Peyer's patch (tissue), 4 donors: ENCODE results near the gene RAD52. TPM values are rescaled to one million over a fixed set of nuclear protein-coding genes. Genes with fewer than 3 reads are reported as not detected.

Source experiments
- DNase-seq, 3 donors: peaks; one replicate each; pipeline ENCODE4 v3.0.0-alpha.2; 2017 to 2019
- H3K27ac ChIP-seq, 4 donors: fragments of 200-600 bp; sonication (generic); one replicate each; pipeline ENCODE4 v1.5.1; 2016 to 2019
- H3K27me3 ChIP-seq, 2 donors: fragments of 200-600 bp; sonication (generic); one replicate each; pipeline ENCODE4 v1.5.1; 2019
- H3K36me3 ChIP-seq, 3 donors: fragments of 200-600 bp; sonication (generic); one replicate each; pipeline ENCODE4 v1.5.1; 2016 to 2019
- H3K4me1 ChIP-seq, 4 donors: fragments of 200-600 bp; sonication (generic); one replicate each; pipeline ENCODE4 v1.5.1; 2016 to 2019
- H3K4me3 ChIP-seq, 4 donors: fragments of 200-600 bp; sonication (generic); 1 replicate in 3 of 4; 2 replicates in 1 of 4; pipeline ENCODE4 v1.5.1; 2016 to 2019; ENCODE audit warnings: mild to moderate bottlenecking in 1 of 4
- H3K9me3 ChIP-seq, 4 donors: fragments of 200-600 bp; sonication (generic); one replicate each; pipeline ENCODE4 v1.5.1; 2016 to 2019; ENCODE audit warnings: mild to moderate bottlenecking in 1 of 4
- CTCF ChIP-seq, 6 experiments: fragments of 450-650 bp in 4 of 6; fragments of 200-600 bp in 2 of 6; sonication (generic) in 1 of 6; IDR thresholded peaks; one replicate each; pipeline ENCODE4 v1.5.1; 2017 to 2019; ENCODE audit warnings: antibody characterized with exemption in 6 of 6, mild to moderate bottlenecking in 3 of 6, moderate library complexity in 1 of 6
- POLR2A ChIP-seq, 2 donors: fragments of 450-650 bp; IDR thresholded peaks; one replicate each; pipeline ENCODE4 v1.5.1; 2017; ENCODE audit warnings: antibody characterized with exemption in 2 of 2, mild to moderate bottlenecking in 2 of 2, moderate library complexity in 2 of 2
- total RNA-seq, 4 donors: library from RNA; depleted of rRNA; stranded (reverse); fragments of >200 nt; gene quantifications; one replicate each; pipeline ENCODE4 v1.1.0, GENCODE V29; 2016

Gene RAD52
- 10 to 100 TPM; 14.2 to 59.4 (median 25.3) TPM for total RNA-seq

- peak; percentile 94 to 99 (median 97) for DNase-seq
- TF ChIP-seq POLR2A (IDR thresholded peaks at IDR 0.05) (peak; percentile 71 to 84), CTCF (IDR thresholded peaks at IDR 0.05) (peak; percentile 96 to 99 (median 98))
- Histone ChIP-seq H3K4me3 (peak within 1 kb of the TSS; percentile 53 to 84 (median 76)), H3K27ac (peak within 1 kb of the TSS; percentile 81 to 91 (median 86)), H3K9me3 (no peaks in the 10 kb centered on the region), H3K36me3 (no peaks in the 10 kb centered on the region), H3K4me1 (peaks cover 0 to 9% (median 0%) of the 10 kb centered on the region in 4 donors), H3K27me3 (no peaks in the 10 kb centered on the region)
Observed at GRCh38 chr12:949453-950191, at the start of gene RAD52. Gene RAD52 (minus strand): TSS chr12:949694. CDS start chr12:933058, 16,636 bp downstream.

GRCh38 chr12:998020-998874, 48.8 kb upstream of the RAD52 start:
- Histone ChIP-seq H3K27me3 (no peaks in the 10 kb centered on the region), H3K4me3 (no peak overlapping the region), H3K27ac (no peak overlapping the region), H3K4me1 (peaks cover 0 to 4% (median 1%) of the 10 kb centered on the region in 4 donors), H3K9me3 (no peaks in the 10 kb centered on the region), H3K36me3 (no peaks in the 10 kb centered on the region)
- no peak for DNase-seq
- TF ChIP-seq POLR2A (IDR thresholded peaks at IDR 0.05) (no peak), CTCF (IDR thresholded peaks at IDR 0.05) (no peak)

- no peak for TF ChIP-seq CTCF (IDR thresholded peaks at IDR 0.05)
- TF ChIP-seq POLR2A (IDR thresholded peaks at IDR 0.05): no peak
- no peak overlapping the region for H3K4me3 ChIP-seq
- no peak overlapping the region for H3K27ac ChIP-seq
- peaks cover 0 to 8% (median 2%) of the 10 kb centered on the region in 4 donors for H3K4me1 ChIP-seq
- H3K9me3 ChIP-seq: no peaks in the 10 kb centered on the region
- DNase-seq: no peak
- H3K27me3 ChIP-seq: no peaks in the 10 kb centered on the region
- no peaks in the 10 kb centered on the region for H3K36me3 ChIP-seq
Observed at GRCh38 chr12:997505-997904, 48.0 kb upstream of the RAD52 start.

GRCh38 chr12:996881-997280, 47.4 kb upstream of the RAD52 start:
- H3K36me3 ChIP-seq: no peaks in the 10 kb centered on the region
- peaks cover 0 to 15% (median 2%) of the 10 kb centered on the region in 4 donors for H3K4me1 ChIP-seq
- H3K27me3 ChIP-seq: no peaks in the 10 kb centered on the region
- H3K9me3 ChIP-seq: no peaks in the 10 kb centered on the region
- no peak for DNase-seq
- no peak overlapping the region for H3K4me3 ChIP-seq
- no peak overlapping the region for H3K27ac ChIP-seq
- TF ChIP-seq CTCF (IDR thresholded peaks at IDR 0.05): no peak
- TF ChIP-seq POLR2A (IDR thresholded peaks at IDR 0.05): no peak

GRCh38 chr12:992647-993046, 43.2 kb upstream of the RAD52 start:
- Histone ChIP-seq H3K4me1 (peaks cover 0 to 27% (median 5%) of the 10 kb centered on the region in 4 donors), H3K9me3 (no peaks in the 10 kb centered on the region), H3K27me3 (no peaks in the 10 kb centered on the region), H3K27ac (no peak overlapping the region), H3K36me3 (no peaks in the 10 kb centered on the region), H3K4me3 (no peak overlapping the region)
- DNase-seq: no peak
- TF ChIP-seq CTCF (IDR thresholded peaks at IDR 0.05) (no peak), POLR2A (IDR thresholded peaks at IDR 0.05) (no peak)
